K562 (cell line): ENCODE results near the gene FAM171A1. TPM values are rescaled to one million over a fixed set of nuclear protein-coding genes. Genes with fewer than 3 reads are reported as not detected.

Experiments
- GABPB1 ChIP-seq: sonication (generic); formaldehyde crosslinking; IDR thresholded peaks from 2 replicates; pipeline ENCODE4 v1.8.0; 2022; ENCODE audit warnings: mild to moderate bottlenecking, missing genetic modification reagents
- HDGF ChIP-seq: fragments of 450-650 bp; IDR thresholded peaks from 2 replicates; pipeline ENCODE4 v1.6.1; 2016
- ILF3 ChIP-seq: fragments of 450-650 bp; IDR thresholded peaks from 2 replicates; pipeline ENCODE4 v1.6.1; 2018; ENCODE audit warnings: antibody characterized with exemption, mild to moderate bottlenecking, moderate library complexity, borderline replicate concordance
- KDM4B ChIP-seq, 2 experiments: fragments of 450-650 bp in 1 of 2; sonication (generic) in 1 of 2; IDR thresholded peaks; 2 replicates each; pipeline ENCODE4 v1.6.1; 2016 to 2017; ENCODE audit warnings: borderline replicate concordance in 2 of 2, antibody characterized with exemption in 1 of 2, low read depth in 1 of 2, mild to moderate bottlenecking in 1 of 2
- POLR3A ChIP-seq: IDR thresholded peaks from 2 replicates; pipeline ENCODE4 v1.6.1; 2011; ENCODE audit warnings: borderline replicate concordance, mild to moderate bottlenecking, moderate library complexity; ENCODE audit not compliant: insufficient read length, insufficient read depth; ENCODE audit errors: extremely low read depth
- TGIF2 ChIP-seq: sonication (generic); formaldehyde crosslinking; IDR thresholded peaks from 2 replicates; pipeline ENCODE4 v1.8.1; 2022; ENCODE audit warnings: mild to moderate bottlenecking, missing genetic modification reagents, moderate library complexity
- ZFX ChIP-seq: sonication (generic); formaldehyde crosslinking; IDR thresholded peaks from 2 replicates; pipeline ENCODE4 v1.8.0; 2022; ENCODE audit warnings: mild to moderate bottlenecking, missing genetic modification reagents, moderate library complexity
- ZNF584 ChIP-seq: fragments of 200-800 bp; sonication (Bioruptor generic); IDR thresholded peaks from 2 replicates; pipeline ENCODE4 v1.6.1; 2016; ENCODE audit warnings: low read depth, mild to moderate bottlenecking, missing genetic modification characterization, missing compliant biosample characterization
- ZNF699 ChIP-seq: fragments of 250-450 bp; sonication (Bioruptor Pico); IDR thresholded peaks from 2 replicates; pipeline ENCODE4 v1.8.0; 2021; ENCODE audit warnings: mild to moderate bottlenecking, moderate library complexity; ENCODE audit not compliant: insufficient replicate concordance
- polyA plus RNA-seq, 8 experiments: library from polyadenylated mRNA; depleted of rRNA in 4 of 8; stranded (reverse) in 5 of 8; unstranded in 3 of 8; fragments of >200 nt; fragmentation: Nextera tagmentation in 2 of 8; fragmentation: Illumina TruSeq in 1 of 8; extraction: Ambion mirVana in 2 of 8; extraction: Trizol in 1 of 8; gene quantifications; 2 replicates each; pipeline versions ENCODE4 v1.2.1 to v1.2.3, GENCODE V29; 2011 to 2014; ENCODE audit warnings: inconsistent platforms in 1 of 8, missing spikeins in 1 of 8
- total RNA-seq, 7 experiments: library from RNA; depleted of rRNA in 6 of 7; stranded (reverse); fragments of >200 nt in 6 of 7; fragmentation: Illumina TruSeq in 2 of 7; extraction: Trizol in 2 of 7; gene quantifications; 2 replicates each; pipeline versions ENCODE4 v1.2.1 to v1.2.3, GENCODE V29; 2011 to 2021; ENCODE audit warnings: low replicate concordance in 1 of 7
- TF ChIP-seq, protein P1 (sequence below): fragments of 250-450 bp; sonication (Bioruptor Pico); IDR thresholded peaks from 2 replicates; pipeline ENCODE4 v1.5.0; 2020; ENCODE audit warnings: mild to moderate bottlenecking, borderline replicate concordance
- TF ChIP-seq, protein P2 (sequence below): fragments of 250-450 bp; sonication (Bioruptor Pico); IDR thresholded peaks from 2 replicates; pipeline ENCODE4 v1.5.0; 2021; ENCODE audit warnings: mild to moderate bottlenecking, moderate library complexity
- TF ChIP-seq, protein P3 (sequence below): conservative IDR thresholded peaks from 2 replicates; pipeline ENCODE4 v1.6.1; 2011; ENCODE audit warnings: low read depth, mild to moderate bottlenecking, low read length; ENCODE audit not compliant: control insufficient read depth
- TF ChIP-seq, protein P4 (sequence below): fragments of 250-450 bp; sonication (Bioruptor Pico); IDR thresholded peaks from 2 replicates; pipeline ENCODE4 v1.4.0; 2020

The FAM171A1 gene
- total and polyA plus RNA-seq, 9 of the 15 experiments (the other 6 are each of a cell fraction or from before 2014, with no cell fraction given), result 0.51 to 8.2 (median 4.8) TPM

DNA sequence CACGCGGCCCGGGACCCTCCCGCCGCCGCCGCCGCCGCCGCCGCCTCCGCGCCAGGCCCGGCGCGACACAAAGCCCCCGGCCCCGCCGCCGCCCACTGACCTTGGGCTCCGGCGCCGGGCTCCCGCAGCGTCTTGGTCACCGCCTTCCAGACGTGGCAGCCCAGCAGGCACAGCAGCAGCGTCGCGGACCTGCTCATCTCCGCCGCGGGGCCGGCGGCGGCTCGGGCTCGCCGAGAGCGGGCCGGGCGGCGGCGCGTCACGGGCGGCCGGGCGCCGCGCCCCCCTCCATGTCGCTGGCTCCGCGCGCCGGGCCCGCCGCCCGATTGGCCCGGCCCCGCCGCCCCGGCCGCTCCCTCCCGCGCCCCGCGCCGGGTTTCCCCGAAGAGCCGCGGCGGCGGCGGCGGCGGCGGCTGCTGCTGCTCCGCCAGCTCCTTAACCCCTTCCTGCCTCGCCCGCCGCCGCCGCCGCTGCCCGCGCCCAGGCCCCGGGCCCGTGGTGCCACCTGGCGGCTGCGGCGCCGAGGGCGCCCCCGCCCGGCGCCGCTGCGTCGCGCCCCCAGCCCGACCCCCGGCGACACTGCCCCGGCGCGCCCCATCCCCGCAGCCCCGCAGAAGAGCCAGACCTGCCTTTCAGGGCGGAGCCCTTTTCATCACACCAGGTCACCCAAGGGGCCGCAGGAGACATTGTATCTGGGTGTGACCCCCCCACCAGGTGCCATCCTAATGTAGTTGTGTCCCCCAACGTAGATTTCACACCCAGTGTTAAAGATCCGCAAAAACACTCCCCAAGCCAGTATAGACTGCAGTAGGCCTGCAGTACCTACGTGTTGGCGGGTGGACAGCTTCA is at the start of gene FAM171A1 (continued):
- TF ChIP-seq, protein P1, sequence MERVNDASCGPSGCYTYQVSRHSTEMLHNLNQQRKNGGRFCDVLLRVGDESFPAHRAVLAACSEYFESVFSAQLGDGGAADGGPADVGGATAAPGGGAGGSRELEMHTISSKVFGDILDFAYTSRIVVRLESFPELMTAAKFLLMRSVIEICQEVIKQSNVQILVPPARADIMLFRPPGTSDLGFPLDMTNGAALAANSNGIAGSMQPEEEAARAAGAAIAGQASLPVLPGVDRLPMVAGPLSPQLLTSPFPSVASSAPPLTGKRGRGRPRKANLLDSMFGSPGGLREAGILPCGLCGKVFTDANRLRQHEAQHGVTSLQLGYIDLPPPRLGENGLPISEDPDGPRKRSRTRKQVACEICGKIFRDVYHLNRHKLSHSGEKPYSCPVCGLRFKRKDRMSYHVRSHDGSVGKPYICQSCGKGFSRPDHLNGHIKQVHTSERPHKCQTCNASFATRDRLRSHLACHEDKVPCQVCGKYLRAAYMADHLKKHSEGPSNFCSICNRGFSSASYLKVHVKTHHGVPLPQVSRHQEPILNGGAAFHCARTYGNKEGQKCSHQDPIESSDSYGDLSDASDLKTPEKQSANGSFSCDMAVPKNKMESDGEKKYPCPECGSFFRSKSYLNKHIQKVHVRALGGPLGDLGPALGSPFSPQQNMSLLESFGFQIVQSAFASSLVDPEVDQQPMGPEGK (CRISPR knock-in tag), result no peak
- TF ChIP-seq TGIF2 (CRISPR knock-in tag) (no peak), ZNF699 (no peak), POLR3A (no peak), KDM4B (IDR thresholded peaks at IDR 0.05; ENCODE audit: borderline replicate concordance in 2 of 2, low read depth in 1 of 2) (no peak), GABPB1 (CRISPR knock-in tag) (no peak), HDGF (no peak), ILF3 (no peak), ZNF584 (CRISPR knock-in tag) (no peak), ZFX (CRISPR knock-in tag) (peak; percentile 17; the same call in 1 of the 2 replicates)
- TF ChIP-seq, protein P2, sequence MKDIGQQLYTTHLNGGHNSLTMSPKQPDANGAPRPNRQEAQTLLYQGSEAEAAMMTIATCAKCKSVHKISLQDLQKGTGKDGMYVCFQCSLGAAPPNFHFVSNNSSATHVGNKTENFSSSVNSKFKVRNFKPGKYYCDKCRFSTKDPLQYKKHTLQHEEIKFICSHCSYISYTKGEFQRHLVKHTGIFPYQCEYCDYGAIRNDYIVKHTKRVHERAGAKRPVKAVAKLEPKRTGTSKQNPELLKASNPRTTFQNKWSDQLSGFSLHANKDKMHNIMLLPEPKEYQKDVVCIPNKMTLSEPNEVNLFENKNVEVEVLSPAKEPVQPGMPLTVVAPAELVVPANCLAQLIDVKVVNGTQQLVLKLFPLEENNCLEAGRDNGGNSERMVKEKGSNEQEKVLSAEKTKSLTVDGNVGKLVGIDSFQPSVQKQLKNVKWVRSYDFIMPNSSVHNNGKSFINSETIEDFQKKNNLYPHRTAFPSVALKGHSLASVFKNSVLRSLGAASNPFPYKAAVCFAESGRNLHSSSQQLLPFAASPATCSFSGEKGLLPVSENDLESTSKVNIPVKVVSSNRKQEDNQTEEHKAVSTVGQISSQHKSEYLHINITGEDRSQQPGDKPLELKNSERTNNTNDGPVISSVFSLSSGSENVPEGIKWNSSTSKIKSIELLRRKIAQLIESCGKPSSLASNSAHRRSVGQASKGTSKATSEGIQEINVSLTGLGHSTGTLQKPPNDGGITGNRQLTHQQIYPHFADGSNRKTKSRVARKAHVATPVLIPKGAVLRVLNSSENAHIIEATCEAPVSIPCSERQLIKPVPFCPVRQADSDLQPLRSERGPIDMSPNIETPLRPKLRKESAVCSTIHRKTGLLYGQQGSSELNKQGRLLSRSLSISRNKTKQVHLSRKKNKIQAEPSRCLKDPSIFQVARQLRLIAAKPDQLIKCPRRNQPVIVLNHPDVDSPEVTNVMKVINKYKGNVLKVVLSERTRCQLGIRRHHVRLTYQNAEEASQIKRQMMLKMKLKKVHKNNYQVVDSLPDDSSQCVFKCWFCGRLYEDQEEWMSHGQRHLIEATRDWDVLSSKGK (CRISPR knock-in tag), result no peak
- TF ChIP-seq, protein P3, sequence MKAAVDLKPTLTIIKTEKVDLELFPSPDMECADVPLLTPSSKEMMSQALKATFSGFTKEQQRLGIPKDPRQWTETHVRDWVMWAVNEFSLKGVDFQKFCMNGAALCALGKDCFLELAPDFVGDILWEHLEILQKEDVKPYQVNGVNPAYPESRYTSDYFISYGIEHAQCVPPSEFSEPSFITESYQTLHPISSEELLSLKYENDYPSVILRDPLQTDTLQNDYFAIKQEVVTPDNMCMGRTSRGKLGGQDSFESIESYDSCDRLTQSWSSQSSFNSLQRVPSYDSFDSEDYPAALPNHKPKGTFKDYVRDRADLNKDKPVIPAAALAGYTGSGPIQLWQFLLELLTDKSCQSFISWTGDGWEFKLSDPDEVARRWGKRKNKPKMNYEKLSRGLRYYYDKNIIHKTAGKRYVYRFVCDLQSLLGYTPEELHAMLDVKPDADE, result no peak
- TF ChIP-seq, protein P4, sequence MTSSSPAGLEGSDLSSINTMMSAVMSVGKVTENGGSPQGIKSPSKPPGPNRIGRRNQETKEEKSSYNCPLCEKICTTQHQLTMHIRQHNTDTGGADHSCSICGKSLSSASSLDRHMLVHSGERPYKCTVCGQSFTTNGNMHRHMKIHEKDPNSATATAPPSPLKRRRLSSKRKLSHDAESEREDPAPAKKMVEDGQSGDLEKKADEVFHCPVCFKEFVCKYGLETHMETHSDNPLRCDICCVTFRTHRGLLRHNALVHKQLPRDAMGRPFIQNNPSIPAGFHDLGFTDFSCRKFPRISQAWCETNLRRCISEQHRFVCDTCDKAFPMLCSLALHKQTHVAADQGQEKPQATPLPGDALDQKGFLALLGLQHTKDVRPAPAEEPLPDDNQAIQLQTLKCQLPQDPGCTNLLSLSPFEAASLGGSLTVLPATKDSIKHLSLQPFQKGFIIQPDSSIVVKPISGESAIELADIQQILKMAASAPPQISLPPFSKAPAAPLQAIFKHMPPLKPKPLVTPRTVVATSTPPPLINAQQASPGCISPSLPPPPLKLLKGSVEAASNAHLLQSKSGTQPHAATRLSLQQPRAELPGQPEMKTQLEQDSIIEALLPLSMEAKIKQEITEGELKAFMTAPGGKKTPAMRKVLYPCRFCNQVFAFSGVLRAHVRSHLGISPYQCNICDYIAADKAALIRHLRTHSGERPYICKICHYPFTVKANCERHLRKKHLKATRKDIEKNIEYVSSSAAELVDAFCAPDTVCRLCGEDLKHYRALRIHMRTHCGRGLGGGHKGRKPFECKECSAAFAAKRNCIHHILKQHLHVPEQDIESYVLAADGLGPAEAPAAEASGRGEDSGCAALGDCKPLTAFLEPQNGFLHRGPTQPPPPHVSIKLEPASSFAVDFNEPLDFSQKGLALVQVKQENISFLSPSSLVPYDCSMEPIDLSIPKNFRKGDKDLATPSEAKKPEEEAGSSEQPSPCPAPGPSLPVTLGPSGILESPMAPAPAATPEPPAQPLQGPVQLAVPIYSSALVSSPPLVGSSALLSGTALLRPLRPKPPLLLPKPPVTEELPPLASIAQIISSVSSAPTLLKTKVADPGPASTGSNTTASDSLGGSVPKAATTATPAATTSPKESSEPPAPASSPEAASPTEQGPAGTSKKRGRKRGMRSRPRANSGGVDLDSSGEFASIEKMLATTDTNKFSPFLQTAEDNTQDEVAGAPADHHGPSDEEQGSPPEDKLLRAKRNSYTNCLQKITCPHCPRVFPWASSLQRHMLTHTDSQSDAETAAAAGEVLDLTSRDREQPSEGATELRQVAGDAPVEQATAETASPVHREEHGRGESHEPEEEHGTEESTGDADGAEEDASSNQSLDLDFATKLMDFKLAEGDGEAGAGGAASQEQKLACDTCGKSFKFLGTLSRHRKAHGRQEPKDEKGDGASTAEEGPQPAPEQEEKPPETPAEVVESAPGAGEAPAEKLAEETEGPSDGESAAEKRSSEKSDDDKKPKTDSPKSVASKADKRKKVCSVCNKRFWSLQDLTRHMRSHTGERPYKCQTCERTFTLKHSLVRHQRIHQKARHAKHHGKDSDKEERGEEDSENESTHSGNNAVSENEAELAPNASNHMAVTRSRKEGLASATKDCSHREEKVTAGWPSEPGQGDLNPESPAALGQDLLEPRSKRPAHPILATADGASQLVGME (CRISPR knock-in tag), result no peak
